OCI-LY7 (cell line): ENCODE results near the gene CD3G.

Experiments used
- EZH2phosphoT487 ChIP-seq: fragments of 200-600 bp; sonication (generic); IDR thresholded peaks from 2 replicates; pipeline ENCODE4 v1.6.1; 2018; ENCODE audit warnings: low read depth, borderline replicate concordance, mild to moderate bottlenecking, mixed run types, antibody characterized with exemption, low read length, moderate library complexity, mixed read lengths
- TF ChIP-seq, protein P1 (sequence below): fragments of 200-600 bp; sonication (generic); conservative IDR thresholded peaks from 2 replicates; pipeline ENCODE4 v1.5.1; 2014; ENCODE audit warnings: mild to moderate bottlenecking, antibody characterized with exemption, low read length, moderate library complexity, mixed read lengths

DNA sequence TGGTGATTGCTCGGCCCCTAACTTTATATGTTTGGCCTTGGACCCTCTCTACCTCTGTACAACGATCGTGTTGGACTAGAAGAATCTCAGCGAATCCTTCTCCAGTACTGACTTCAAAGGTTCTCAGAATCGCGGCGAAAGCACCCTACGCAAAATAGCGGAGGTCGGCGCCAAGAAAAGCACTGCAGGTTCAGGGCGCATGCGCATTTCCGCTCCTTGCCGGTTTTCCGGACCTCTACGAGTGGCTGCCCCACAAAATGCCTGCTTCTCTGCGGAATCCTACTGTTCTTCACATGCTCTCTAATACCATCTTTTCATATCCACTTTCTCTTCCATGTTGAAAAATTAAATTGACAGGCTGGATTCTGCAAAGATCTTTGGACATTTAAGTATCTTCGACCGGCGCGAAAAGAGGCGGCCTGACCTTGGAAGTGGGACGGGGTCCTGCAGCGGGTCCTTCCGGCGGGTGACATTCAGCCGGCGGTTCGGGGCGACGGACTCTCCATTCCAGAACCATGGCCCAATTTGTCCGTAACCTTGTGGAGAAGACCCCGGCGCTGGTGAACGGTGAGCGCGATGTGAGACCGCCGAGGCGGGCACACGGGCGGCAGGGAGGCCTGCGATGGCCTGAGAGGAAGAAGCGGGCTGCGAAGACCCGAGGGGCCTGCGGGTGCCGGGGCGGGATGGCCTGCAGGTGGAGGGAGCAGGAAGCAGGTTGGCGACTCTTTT is 57.2 kb downstream of the CD3G start, which contains the start of gene ATP5MG:
- TF ChIP-seq, protein P1, sequence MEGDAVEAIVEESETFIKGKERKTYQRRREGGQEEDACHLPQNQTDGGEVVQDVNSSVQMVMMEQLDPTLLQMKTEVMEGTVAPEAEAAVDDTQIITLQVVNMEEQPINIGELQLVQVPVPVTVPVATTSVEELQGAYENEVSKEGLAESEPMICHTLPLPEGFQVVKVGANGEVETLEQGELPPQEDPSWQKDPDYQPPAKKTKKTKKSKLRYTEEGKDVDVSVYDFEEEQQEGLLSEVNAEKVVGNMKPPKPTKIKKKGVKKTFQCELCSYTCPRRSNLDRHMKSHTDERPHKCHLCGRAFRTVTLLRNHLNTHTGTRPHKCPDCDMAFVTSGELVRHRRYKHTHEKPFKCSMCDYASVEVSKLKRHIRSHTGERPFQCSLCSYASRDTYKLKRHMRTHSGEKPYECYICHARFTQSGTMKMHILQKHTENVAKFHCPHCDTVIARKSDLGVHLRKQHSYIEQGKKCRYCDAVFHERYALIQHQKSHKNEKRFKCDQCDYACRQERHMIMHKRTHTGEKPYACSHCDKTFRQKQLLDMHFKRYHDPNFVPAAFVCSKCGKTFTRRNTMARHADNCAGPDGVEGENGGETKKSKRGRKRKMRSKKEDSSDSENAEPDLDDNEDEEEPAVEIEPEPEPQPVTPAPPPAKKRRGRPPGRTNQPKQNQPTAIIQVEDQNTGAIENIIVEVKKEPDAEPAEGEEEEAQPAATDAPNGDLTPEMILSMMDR, result 0 out of 2 replicates have a peak, but pooled peaks have one; percentile 22
- TF ChIP-seq EZH2phosphoT487, result no peak
